ENCODE measurements around the gene ME3. TPM values are rescaled to one million over a fixed set of nuclear protein-coding genes. Genes with fewer than 3 reads are reported as not detected.
A peak's percentile ranks its signal among the peaks of the same experiment; 100 is the strongest.
"Not testable (repeated sequence)": the region's sequence is repeated elsewhere in the genome, so short reads cannot be mapped to it uniquely, and the experiment has no call there.

The ME3 gene
- total RNA-seq, 1 experiment from 2014 or later, result 13.0 TPM

DNA sequence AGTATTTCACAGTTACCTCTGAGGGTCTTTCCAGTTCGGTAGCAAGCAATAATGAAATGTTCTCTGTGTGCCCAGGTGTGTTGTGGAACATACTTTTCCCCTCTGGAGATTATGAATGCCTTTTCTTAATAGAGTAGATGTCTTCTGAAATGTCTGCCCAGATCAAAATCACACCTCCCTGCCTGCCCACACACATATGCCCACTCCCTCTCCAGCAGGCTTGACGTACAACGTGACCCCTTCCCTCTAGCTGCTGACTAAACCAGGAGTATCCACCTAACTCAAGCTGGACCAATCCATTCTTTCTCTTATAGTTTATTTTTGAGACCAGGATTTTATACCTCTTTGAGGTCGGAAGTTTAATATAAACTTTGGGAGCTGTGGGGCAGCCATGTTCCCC lies 48.7 kb downstream of the ME3 start:
- DNase-seq (ENCODE audit: extremely low read depth, low read depth), result no peak

DNA sequence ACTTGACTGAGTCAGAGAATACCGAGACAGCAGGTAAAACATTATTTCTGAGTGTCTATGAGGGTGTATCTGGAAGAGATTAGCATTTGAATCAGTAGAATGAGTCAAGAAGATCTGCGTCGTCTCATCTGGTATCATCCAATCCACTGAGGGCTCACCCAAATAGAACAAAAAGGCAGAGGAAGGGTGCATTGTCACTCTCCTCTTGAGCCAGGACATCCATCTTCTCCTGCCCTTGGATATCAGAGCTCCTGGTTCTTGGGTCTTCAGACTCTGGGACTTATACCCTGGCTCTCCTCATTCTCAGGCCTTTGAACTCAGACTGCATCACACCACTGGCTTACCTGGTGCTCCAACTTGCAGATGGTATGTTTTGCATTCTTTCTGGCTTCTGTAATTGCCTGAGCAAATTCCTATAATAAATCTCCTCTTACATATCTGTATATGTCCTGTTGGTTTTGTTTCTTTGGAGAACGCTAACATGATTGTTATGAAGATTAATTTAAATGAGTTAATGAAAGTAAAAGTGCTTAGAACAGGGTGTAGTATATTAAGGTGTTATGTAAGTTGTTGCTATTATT lies 49.3 kb downstream of the ME3 start:
- no peak for DNase-seq (ENCODE audit: extremely low read depth, low read depth)

DNA sequence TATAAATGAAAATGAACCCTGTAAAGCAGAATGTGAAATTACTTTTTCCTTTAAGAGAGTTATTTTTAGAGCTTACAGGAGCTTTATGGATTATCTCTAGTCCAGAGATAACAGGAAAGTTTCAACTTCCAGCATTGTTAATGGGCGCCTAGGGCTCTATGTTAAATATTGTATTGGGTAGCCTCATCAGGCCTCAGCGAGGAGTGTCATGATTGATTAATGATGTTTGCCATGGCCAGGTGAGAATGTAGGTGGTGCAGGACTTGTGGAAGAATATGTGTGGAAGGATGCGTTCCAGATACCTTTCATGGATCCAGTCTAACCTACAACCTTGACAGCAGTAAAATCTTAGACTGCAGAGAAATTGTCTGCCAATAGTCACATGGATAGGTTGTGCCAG lies 50.6 kb downstream of the ME3 start:
- DNase-seq (ENCODE audit: extremely low read depth, low read depth), result no peak

- DNase-seq (ENCODE audit: extremely low read depth, low read depth), result no peak
Observed at GRCh38 chr11:86620891-86621521, 51.4 kb downstream of the ME3 start.

- not testable (repeated sequence) for DNase-seq (ENCODE audit: extremely low read depth, low read depth)
Observed at GRCh38 chr11:86619428-86619827, 53.0 kb downstream of the ME3 start.

GRCh38 chr11:86617502-86617901 lies 54.9 kb downstream of the ME3 start:
- no peak for DNase-seq (ENCODE audit: extremely low read depth, low read depth)

GRCh38 chr11:86615487-86615886 lies 56.9 kb downstream of the ME3 start:
- no peak for DNase-seq (ENCODE audit: extremely low read depth, low read depth)

DNA sequence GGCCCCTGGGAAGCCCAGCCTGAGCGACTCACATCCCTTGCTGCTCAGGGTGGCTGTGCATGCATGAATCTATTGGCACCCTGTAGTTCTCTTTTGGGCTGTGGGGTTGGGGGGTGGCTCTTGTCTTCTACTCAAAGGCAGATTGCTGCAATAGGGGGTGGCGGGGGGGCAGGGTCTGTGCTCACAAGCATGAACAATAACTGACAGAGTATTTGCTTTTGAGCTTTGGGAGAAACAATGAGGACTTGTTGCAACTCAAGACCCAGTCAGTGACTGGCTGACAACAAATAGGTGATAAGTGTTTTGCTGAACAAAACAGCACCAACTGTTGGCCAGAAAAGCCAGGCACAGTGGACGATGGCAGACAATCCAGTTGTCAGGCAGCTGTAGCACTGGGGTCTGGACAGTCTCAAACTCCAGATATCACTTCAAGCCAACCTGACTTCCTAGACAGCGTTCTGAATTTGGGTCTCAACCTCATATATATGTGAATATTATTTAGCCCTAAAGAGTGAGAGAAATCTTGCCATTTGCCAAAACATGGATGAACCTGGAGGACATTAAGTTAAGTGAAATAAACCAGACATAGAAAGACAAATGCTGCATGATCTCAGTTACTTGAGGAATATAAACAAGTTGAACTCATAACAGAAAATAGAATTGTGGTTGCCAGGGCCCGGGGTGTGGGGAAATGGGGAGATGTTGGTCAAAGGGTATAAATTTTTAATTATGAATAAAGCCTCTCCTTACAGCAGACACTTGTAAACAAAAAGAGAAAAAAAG lies 61.7 kb downstream of the ME3 start:
- no peak for DNase-seq (ENCODE audit: extremely low read depth, low read depth)

GRCh38 chr11:86608251-86608799 lies 64.1 kb downstream of the ME3 start:
- peak; percentile 65 for DNase-seq (ENCODE audit: extremely low read depth, low read depth)

- no peak for DNase-seq (ENCODE audit: extremely low read depth, low read depth)
Observed at GRCh38 chr11:86606836-86607481, 65.5 kb downstream of the ME3 start.

DNA sequence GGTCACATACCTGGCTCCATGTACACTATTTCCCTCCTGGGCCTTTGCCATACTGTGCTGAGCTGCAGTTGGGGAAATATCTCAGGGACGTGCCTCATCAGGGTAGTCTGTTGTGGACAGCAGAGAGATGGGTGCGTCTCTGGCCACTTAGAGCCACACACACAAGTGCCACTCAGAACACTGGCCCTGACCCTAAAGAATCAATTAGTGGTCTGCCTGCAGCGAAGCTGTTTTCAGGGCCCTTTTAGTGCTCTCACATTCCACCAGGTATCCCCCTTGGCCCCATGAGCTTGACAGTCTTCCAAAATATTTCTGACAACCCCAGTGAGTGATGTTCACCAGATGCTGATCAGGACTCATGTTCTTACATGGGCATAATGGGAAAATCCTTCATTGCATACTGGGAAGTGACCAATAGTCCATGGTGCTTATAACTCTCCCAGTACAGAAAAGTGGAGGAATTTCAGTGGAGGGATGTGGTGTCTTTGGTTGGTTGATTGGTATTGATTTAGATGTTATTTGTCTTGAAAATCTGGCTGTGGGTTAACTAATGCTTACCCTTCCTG lies 66.1 kb downstream of the ME3 start:
- DNase-seq (ENCODE audit: extremely low read depth, low read depth), result no peak

- no peak for DNase-seq (ENCODE audit: extremely low read depth, low read depth)
Observed at GRCh38 chr11:86596861-86597586, 75.4 kb downstream of the ME3 start.

DNA sequence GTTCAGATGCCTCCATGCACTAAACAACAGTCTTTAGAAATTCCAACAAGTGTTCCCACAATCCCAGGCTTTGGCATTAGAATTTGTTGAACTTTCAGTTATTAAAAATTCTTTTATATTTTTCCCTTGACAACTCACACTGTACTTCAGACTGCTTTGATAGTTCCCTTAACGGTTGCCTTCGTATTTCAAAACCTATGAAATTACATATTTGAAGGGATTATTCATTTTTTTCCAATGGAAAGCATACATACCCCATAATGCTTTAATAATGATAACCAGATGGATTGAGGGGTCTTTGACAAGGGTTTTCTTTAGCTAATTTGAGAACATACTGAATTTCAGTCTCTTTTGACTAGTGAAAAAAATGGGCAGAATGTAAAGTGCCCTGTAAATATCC lies 76.5 kb downstream of the ME3 start:
- DNase-seq (ENCODE audit: extremely low read depth, low read depth), result no peak

GRCh38 chr11:86595451-86595850 lies 77.0 kb downstream of the ME3 start:
- DNase-seq (ENCODE audit: extremely low read depth, low read depth), result no peak

DNA sequence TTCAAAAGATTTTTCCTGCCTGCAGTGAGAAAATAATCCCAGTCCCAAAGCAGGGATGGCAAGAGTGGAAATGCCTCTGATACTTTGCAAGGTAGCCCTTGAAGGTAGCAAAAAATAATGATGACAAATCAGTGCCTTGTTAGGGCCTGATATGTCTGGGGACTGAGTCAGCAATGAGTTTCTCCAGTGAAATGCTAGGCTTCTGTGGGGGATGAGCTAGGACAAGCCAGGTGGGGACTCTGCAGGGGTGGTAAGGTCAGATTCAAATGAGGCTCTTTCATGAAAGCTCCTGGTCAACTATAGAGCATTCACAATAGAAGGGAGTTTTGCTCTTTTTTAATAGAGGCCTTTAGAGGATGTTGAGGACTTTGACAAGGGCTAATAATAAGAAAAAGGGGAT lies 77.7 kb downstream of the ME3 start:
- DNase-seq (ENCODE audit: extremely low read depth, low read depth), result no peak

GRCh38 chr11:86593833-86594232 lies 78.6 kb downstream of the ME3 start:
- no peak for DNase-seq (ENCODE audit: extremely low read depth, low read depth)

DNA sequence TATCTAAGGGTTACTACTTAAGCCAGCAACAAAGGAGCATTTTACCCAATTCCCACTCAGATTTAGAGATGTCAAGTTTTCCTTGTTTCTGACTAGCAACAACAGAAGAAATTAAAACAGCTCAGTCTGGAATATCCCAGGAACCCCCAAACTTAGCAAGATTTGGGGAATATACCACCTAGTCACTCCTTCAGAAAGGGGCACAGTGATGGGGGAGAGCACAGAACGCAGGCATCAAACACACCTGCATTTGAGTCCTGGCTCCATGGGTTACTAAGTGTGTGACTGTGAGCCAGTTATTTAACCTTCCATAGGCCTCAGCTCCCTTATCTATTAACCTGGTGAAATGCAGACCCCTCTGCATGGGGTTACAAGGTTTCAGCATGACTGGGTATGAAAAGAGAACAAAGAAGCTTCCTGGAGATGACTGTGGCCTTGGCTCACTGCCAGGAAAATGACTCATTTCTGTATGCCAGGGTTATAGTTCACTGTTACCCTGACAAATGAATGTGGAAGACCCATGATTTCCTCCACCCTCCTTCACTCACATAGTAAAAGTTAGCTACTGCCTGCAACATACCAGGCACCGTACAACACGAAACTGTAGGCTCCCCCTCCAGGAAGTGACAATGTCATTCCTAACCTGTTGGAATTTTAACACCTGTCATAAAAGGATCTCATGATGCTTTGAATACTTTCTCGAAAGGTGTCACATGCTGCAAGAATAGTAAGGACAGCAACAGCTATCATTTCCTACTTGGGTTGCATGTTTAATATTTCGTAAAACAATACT lies 79.6 kb downstream of the ME3 start:
- peak; percentile 61 for DNase-seq (ENCODE audit: extremely low read depth, low read depth)

DNA sequence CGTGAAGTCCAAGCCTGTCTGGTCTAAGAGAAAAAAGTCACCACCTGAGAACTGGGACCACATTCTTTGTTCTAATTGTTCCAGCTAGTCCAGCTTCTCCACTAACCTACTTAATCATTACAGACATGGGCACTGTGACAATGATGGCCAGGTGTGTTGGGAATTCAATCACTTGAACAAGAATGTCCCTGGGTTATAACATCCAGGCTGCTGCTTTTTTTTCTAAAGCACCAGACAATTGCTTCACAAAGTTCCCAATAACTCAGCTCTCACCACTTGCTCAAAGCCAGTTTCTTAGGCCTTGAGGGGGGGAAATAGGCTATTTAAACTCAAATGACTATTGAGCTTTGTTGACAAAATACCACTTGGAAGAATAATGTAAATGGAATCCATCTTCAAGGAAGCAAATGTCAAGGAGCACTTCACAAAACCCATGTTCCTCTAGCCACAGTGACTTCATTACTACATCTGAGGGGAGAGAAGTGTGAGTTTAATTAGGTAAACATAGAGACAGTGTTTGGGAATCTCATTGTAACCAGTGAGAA lies 80.3 kb downstream of the ME3 start:
- no peak for DNase-seq (ENCODE audit: extremely low read depth, low read depth)

GRCh38 chr11:86591631-86592030 lies 80.8 kb downstream of the ME3 start:
- DNase-seq (ENCODE audit: extremely low read depth, low read depth), result no peak

All from NCI-H460 (cell line).